Thyroid gland (tissue), 4 donors: Measurements from ENCODE around the gene TMPRSS4.

Source experiments
- CTCF ChIP-seq, 6 experiments: fragments of 200-600 bp in 3 of 6; fragments of 450-650 bp in 3 of 6; sonication (generic) in 3 of 6; IDR thresholded peaks; one replicate each; pipeline ENCODE4 v1.5.1; 2016 to 2019; ENCODE audit warnings: antibody characterized with exemption in 6 of 6, mild to moderate bottlenecking in 2 of 6, inconsistent platforms in 1 of 6, moderate library complexity in 1 of 6
- POLR2A ChIP-seq, 2 donors: fragments of 450-650 bp; IDR thresholded peaks; one replicate each; pipeline ENCODE4 v1.6.1; 2017; ENCODE audit warnings: antibody characterized with exemption in 2 of 2, mild to moderate bottlenecking in 2 of 2, moderate library complexity in 1 of 2

- TF ChIP-seq CTCF (IDR thresholded peaks at IDR 0.05) (no peak), POLR2A (IDR thresholded peaks at IDR 0.05) (no peak)
Measured at GRCh38 chr11:118112711-118113430, 36.0 kb downstream of the TMPRSS4 start.
